Stomach (tissue), 9 donors: ENCODE measurements around the gene INO80. TPM values are rescaled to one million over a fixed set of nuclear protein-coding genes. Genes with fewer than 3 reads are reported as not detected.

ENCODE experiments used
- DNase-seq, 2 donors: peaks; one replicate each; pipeline versions ENCODE4 v3.0.0 to v3.0.0-alpha.2; 2013 to 2019
- H3K27ac ChIP-seq, 5 donors: fragments of 200-600 bp in 4 of 5; sonication (generic) in 4 of 5; one replicate each; pipeline ENCODE4 v1.5.1; 2013 to 2019; ENCODE audit warnings: mild to moderate bottlenecking in 1 of 5, moderate library complexity in 1 of 5
- H3K27me3 ChIP-seq, 3 donors: fragments of 200-600 bp; sonication (generic); one replicate each; pipeline ENCODE4 v1.5.1; 2017 to 2019; ENCODE audit warnings: mixed run types in 1 of 3
- H3K36me3 ChIP-seq, 4 donors: fragments of 200-600 bp; sonication (generic); 1 replicate in 3 of 4; 2 replicates in 1 of 4; pipeline ENCODE4 v1.5.1; 2016 to 2019
- H3K4me1 ChIP-seq, 4 donors: fragments of 200-600 bp; sonication (generic); one replicate each; pipeline ENCODE4 v1.5.1; 2016 to 2019
- H3K4me3 ChIP-seq, 4 donors: fragments of 200-600 bp; sonication (generic) in 3 of 4; one replicate each; pipeline ENCODE4 v1.5.1; 2016 to 2019; ENCODE audit warnings: mild to moderate bottlenecking in 1 of 4
- H3K9me3 ChIP-seq, 4 donors: fragments of 200-600 bp; sonication (generic); one replicate each; pipeline ENCODE4 v1.5.1; 2016 to 2019
- CTCF ChIP-seq, 7 experiments: fragments of 450-650 bp in 4 of 7; fragments of 200-600 bp in 3 of 7; sonication (generic) in 3 of 7; IDR thresholded peaks; one replicate each; pipeline ENCODE4 v1.5.1; 2016 to 2019; ENCODE audit warnings: antibody characterized with exemption in 7 of 7, control low read depth in 2 of 7, mild to moderate bottlenecking in 1 of 7
- EP300 ChIP-seq: sonication (generic); formaldehyde crosslinking; IDR thresholded peaks from one replicate; pipeline ENCODE4 v1.6.1; 2017; ENCODE audit warnings: antibody characterized with exemption
- POLR2A ChIP-seq, 4 donors: fragments of 450-650 bp; IDR thresholded peaks; one replicate each; pipeline ENCODE4 v1.6.1; 2016; ENCODE audit warnings: antibody characterized with exemption in 4 of 4, control low read depth in 2 of 4, mild to moderate bottlenecking in 1 of 4, moderate library complexity in 1 of 4
- POLR2AphosphoS5 ChIP-seq, 3 donors: sonication (generic); formaldehyde crosslinking; IDR thresholded peaks; one replicate each; pipeline ENCODE4 v1.6.1; 2016; ENCODE audit warnings: antibody characterized with exemption in 3 of 3
- WGBS, 5 donors: extraction: QIAGEN DNeasy Blood & Tissue Kit in 3 of 5; methylation state at CpG; one replicate each; pipeline versions ENCODE4 v1.1.5 to v1.1.7; 2013 to 2018; 5-methylcytosine and 5-hydroxymethylcytosine counted together
- intact Hi-C: fragments of 100-400 bp; cut with DNase I; formaldehyde crosslinking; loops from one replicate; pipeline ENCODE4 v1.15.1; 2023; ENCODE audit warnings: low total_unique reads
- polyA plus RNA-seq, 3 donors: library from polyadenylated mRNA; stranded (reverse); fragments of 200-250 nt; gene quantifications; one replicate each; pipeline ENCODE4 v1.2.3, GENCODE V29; 2013
- total RNA-seq, 5 donors: library from RNA; depleted of rRNA; stranded (reverse); fragments of >200 nt; gene quantifications; one replicate each; pipeline versions ENCODE4 v1.1.0 to v1.2.3, GENCODE V29; 2014 to 2016
- donor health status: healthy with polysubstance abuse.
- donor health status: Bipolar disorder and iron deficiency.
- donor health status: healthy.

INO80 gene
- total and polyA plus RNA-seq, 8 donors = 4.6 to 40.8 (median 29.2) TPM

- H3K27me3 ChIP-seq = no peaks in the 10 kb centered on the region
- WGBS, 5 donors = 90 to 96% (median 95%) methylated on average over 5 of the region's 5 CpGs
- no peaks in the 10 kb centered on the region for H3K4me1 ChIP-seq
- TF ChIP-seq EP300 (no peak), POLR2AphosphoS5 (IDR thresholded peaks at IDR 0.05) (no peak), CTCF (IDR thresholded peaks at IDR 0.05) (no peak), POLR2A (IDR thresholded peaks at IDR 0.05) (no peak)
- no peak overlapping the region for H3K27ac ChIP-seq
- H3K36me3 ChIP-seq = peaks cover 65 to 100% (median 96%) of the 10 kb centered on the region in 4 donors
- intact Hi-C loops = no loop called here
- no peaks in the 10 kb centered on the region for H3K9me3 ChIP-seq
- DNase-seq = no peak
- no peak overlapping the region for H3K4me3 ChIP-seq
These were observed 131.7 kb downstream of the INO80 start for GRCh38 chr15:40984406-40984805.

GRCh38 chr15:40982855-40983254, 133.2 kb downstream of the INO80 start:
- peak overlapping the region in 1 of 5 donors; percentile 16 for H3K27ac ChIP-seq
- H3K27me3 ChIP-seq = no peaks in the 10 kb centered on the region
- DNase-seq = no peak
- WGBS, 5 donors = 77 to 90% (median 89%) methylated on average over 13 of the region's 13 CpGs
- TF ChIP-seq POLR2AphosphoS5 (IDR thresholded peaks at IDR 0.05) (no peak), EP300 (no peak), POLR2A (IDR thresholded peaks at IDR 0.05) (no peak), CTCF (IDR thresholded peaks at IDR 0.05) (no peak)
- no peaks in the 10 kb centered on the region for H3K4me1 ChIP-seq
- intact Hi-C loops = no loop called here
- peaks cover 75 to 100% (median 100%) of the 10 kb centered on the region in 4 donors for H3K36me3 ChIP-seq
- H3K4me3 ChIP-seq = no peak overlapping the region
- H3K9me3 ChIP-seq = no peaks in the 10 kb centered on the region

GRCh38 chr15:40981186-40981585, 134.9 kb downstream of the INO80 start:
- no peaks in the 10 kb centered on the region for H3K9me3 ChIP-seq
- H3K4me1 ChIP-seq = peaks cover 0 to 9% (median 0%) of the 10 kb centered on the region in 4 donors
- no peak for TF ChIP-seq POLR2A (IDR thresholded peaks at IDR 0.05)
- no peak for TF ChIP-seq EP300
- no peak for TF ChIP-seq CTCF (IDR thresholded peaks at IDR 0.05)
- no peak for TF ChIP-seq POLR2AphosphoS5 (IDR thresholded peaks at IDR 0.05)
- no peak overlapping the region for H3K27ac ChIP-seq
- no peaks in the 10 kb centered on the region for H3K27me3 ChIP-seq
- peaks cover 70 to 100% (median 100%) of the 10 kb centered on the region in 4 donors for H3K36me3 ChIP-seq
- WGBS, 5 donors = 44 to 61% (median 52%) methylated on average over 3 of the region's 3 CpGs
- H3K4me3 ChIP-seq = no peak overlapping the region
- intact Hi-C loops = no loop called here
- DNase-seq = no peak

GRCh38 chr15:40978562-40978961, 137.5 kb downstream of the INO80 start:
- peaks cover 47 to 86% (median 82%) of the 10 kb centered on the region in 4 donors for H3K36me3 ChIP-seq

More at GRCh38 chr15:40978562-40978961, 137.5 kb downstream of the INO80 start:
- 93 to 98% (median 96%) methylated on average over 4 of the region's 4 CpGs for WGBS, 5 donors
- intact Hi-C loops = no loop called here
- H3K9me3 ChIP-seq = no peaks in the 10 kb centered on the region
- no peak overlapping the region for H3K4me3 ChIP-seq
- TF ChIP-seq POLR2AphosphoS5 (IDR thresholded peaks at IDR 0.05) = no peak
- TF ChIP-seq EP300 = no peak
- TF ChIP-seq POLR2A (IDR thresholded peaks at IDR 0.05) = no peak
- TF ChIP-seq CTCF (IDR thresholded peaks at IDR 0.05) = no peak
- no peak for DNase-seq
- peaks cover 0 to 16% (median 0%) of the 10 kb centered on the region in 4 donors for H3K4me1 ChIP-seq
- H3K27ac ChIP-seq = no peak overlapping the region
- no peaks in the 10 kb centered on the region for H3K27me3 ChIP-seq
